AG09309 (cell line): ENCODE measurements around the gene PLEKHG3.

Experiments
- DNase-seq: peaks from one replicate; pipeline ENCODE4 v3.0.0-alpha.2; 2010; ENCODE audit warnings: low read depth
- H3K4me3 ChIP-seq: 2 replicates; pipeline ENCODE4 v1.5.1; 2011; ENCODE audit warnings: mild to moderate bottlenecking, low read depth, low read length, moderate library complexity; ENCODE audit not compliant: control insufficient read depth
- CTCF ChIP-seq: IDR thresholded peaks from 2 replicates; pipeline ENCODE4 v1.5.1; 2011; ENCODE audit warnings: mild to moderate bottlenecking, low read depth, low read length, inconsistent platforms; ENCODE audit not compliant: insufficient read depth, control insufficient read depth; ENCODE audit errors: missing control alignments

Gene PLEKHG3

GRCh38 chr14:64705381-64706118, 1.3 kb downstream of the PLEKHG3 start:
- peak overlapping the region; percentile 74 for H3K4me3 ChIP-seq
- TF ChIP-seq CTCF: no peak
- DNase-seq: no peak

GRCh38 chr14:64706119-64706592, 1.9 kb downstream of the PLEKHG3 start:
- TF ChIP-seq CTCF: no peak
- no peak overlapping the region for H3K4me3 ChIP-seq
- DNase-seq: no peak

GRCh38 chr14:64706593-64707193, 2.5 kb downstream of the PLEKHG3 start:
- DNase-seq: no peak
- no peak overlapping the region for H3K4me3 ChIP-seq
- no peak for TF ChIP-seq CTCF

GRCh38 chr14:64707661-64708060, 3.4 kb downstream of the PLEKHG3 start:
- no peak overlapping the region for H3K4me3 ChIP-seq
- peak; percentile 31 for DNase-seq
- no peak for TF ChIP-seq CTCF

- DNase-seq: no peak
- no peak for TF ChIP-seq CTCF
- no peak overlapping the region for H3K4me3 ChIP-seq
Measured at GRCh38 chr14:64708148-64709004, 4.2 kb downstream of the PLEKHG3 start.

- DNase-seq: no peak
- no peak overlapping the region for H3K4me3 ChIP-seq
- no peak for TF ChIP-seq CTCF
Measured at GRCh38 chr14:64709126-64709525, 4.9 kb downstream of the PLEKHG3 start.
